Liver (tissue), 9 donors: ENCODE data around the gene NODAL. TPM values are rescaled to one million over a fixed set of nuclear protein-coding genes. Genes with fewer than 3 reads are reported as not detected.
A peak's percentile ranks its signal among the peaks of the same experiment; 100 is the strongest.

Source experiments
- DNase-seq: peaks from one replicate; pipeline ENCODE4 v3.0.0-alpha.2; 2017; ENCODE audit warnings: low spot score
- H3K27ac ChIP-seq, 2 donors: one replicate each; pipeline ENCODE4 v1.7.0; 2013; ENCODE audit warnings: inconsistent platforms in 2 of 2, low read length in 2 of 2, control low read depth in 1 of 2, low read depth in 1 of 2, mild to moderate bottlenecking in 1 of 2
- H3K27me3 ChIP-seq, 4 donors: one replicate each; pipeline versions ENCODE4 v1.6.1 to v1.7.0; 2013; ENCODE audit warnings: low read length in 3 of 4, inconsistent platforms in 1 of 4, mild to moderate bottlenecking in 1 of 4, moderate library complexity in 1 of 4; ENCODE audit not compliant: control insufficient read depth in 4 of 4, insufficient read depth in 4 of 4
- H3K36me3 ChIP-seq, 4 donors: one replicate each; pipeline versions ENCODE4 v1.6.1 to v1.7.0; 2013; ENCODE audit warnings: low read length in 3 of 4, mild to moderate bottlenecking in 3 of 4, low read depth in 1 of 4, moderate library complexity in 1 of 4; ENCODE audit not compliant: control insufficient read depth in 4 of 4, insufficient read depth in 3 of 4
- H3K4me1 ChIP-seq, 4 donors: one replicate each; pipeline versions ENCODE4 v1.6.1 to v1.7.0; 2013; ENCODE audit warnings: low read length in 3 of 4, mild to moderate bottlenecking in 3 of 4, moderate library complexity in 1 of 4; ENCODE audit not compliant: control insufficient read depth in 4 of 4, insufficient read depth in 4 of 4
- H3K4me3 ChIP-seq, 3 donors: one replicate each; pipeline versions ENCODE4 v1.6.1 to v1.7.0; 2013; ENCODE audit warnings: low read length in 3 of 3, control low read depth in 1 of 3, low read depth in 1 of 3, mild to moderate bottlenecking in 1 of 3
- H3K9ac ChIP-seq, 2 donors: one replicate each; pipeline ENCODE4 v1.7.0; 2013; ENCODE audit warnings: low read length in 2 of 2, mild to moderate bottlenecking in 2 of 2, moderate library complexity in 2 of 2, control low read depth in 1 of 2, low read depth in 1 of 2
- H3K9me3 ChIP-seq, 4 donors: one replicate each; pipeline versions ENCODE4 v1.6.1 to v1.7.0; 2013; ENCODE audit warnings: low read length in 3 of 4; ENCODE audit not compliant: control insufficient read depth in 4 of 4
- CTCF ChIP-seq: fragments of 150-350 bp; IDR thresholded peaks from 2 replicates; pipeline ENCODE4 v1.5.1; 2017; ENCODE audit warnings: improper control_type of control experiment, low read depth, low read length; ENCODE audit not compliant: missing input control
- FOXA2 ChIP-seq: IDR thresholded peaks from 2 replicates; pipeline ENCODE4 v1.6.1; 2016; ENCODE audit warnings: antibody characterized with exemption
- GABPA ChIP-seq, 2 donors: IDR thresholded peaks in 1 of 2; conservative IDR thresholded peaks in 1 of 2; 2 replicates each; pipeline ENCODE4 v1.6.1; 2016; ENCODE audit warnings: antibody characterized with exemption in 2 of 2, mild to moderate bottlenecking in 1 of 2, moderate library complexity in 1 of 2
- NR2F2 ChIP-seq: IDR thresholded peaks from 2 replicates; pipeline ENCODE4 v1.6.1; 2016; ENCODE audit warnings: antibody characterized with exemption
- RAD21 ChIP-seq, 2 donors: IDR thresholded peaks; 2 replicates each; pipeline ENCODE4 v1.6.1; 2016; ENCODE audit warnings: antibody characterized with exemption in 2 of 2, mild to moderate bottlenecking in 2 of 2
- REST ChIP-seq: IDR thresholded peaks from 2 replicates; pipeline ENCODE4 v1.6.1; 2016; ENCODE audit warnings: antibody characterized with exemption, mild to moderate bottlenecking
- RXRA ChIP-seq, 2 donors: IDR thresholded peaks; 2 replicates each; pipeline ENCODE4 v1.6.1; 2017 to 2018; ENCODE audit warnings: antibody characterized with exemption in 2 of 2, mild to moderate bottlenecking in 1 of 2
- SP1 ChIP-seq: IDR thresholded peaks from 2 replicates; pipeline ENCODE4 v1.6.1; 2018; ENCODE audit warnings: antibody characterized with exemption, mild to moderate bottlenecking
- TAF1 ChIP-seq: conservative IDR thresholded peaks from 2 replicates; pipeline ENCODE4 v1.6.1; 2016; ENCODE audit warnings: antibody characterized with exemption, mild to moderate bottlenecking
- WGBS: extraction: QIAGEN DNeasy Blood & Tissue Kit; methylation state at CpG from one replicate; pipeline ENCODE4 v1.1.7; 2013; 5-methylcytosine and 5-hydroxymethylcytosine counted together
- polyA plus RNA-seq, 2 donors: library from polyadenylated mRNA; stranded (reverse) in 1 of 2; unstranded in 1 of 2; fragments of 200-250 nt in 1 of 2; fragments of >200 nt in 1 of 2; fragmentation: Nextera tagmentation in 1 of 2; extraction: Ambion mirVana in 1 of 2; gene quantifications; one replicate each; pipeline versions ENCODE4 v1.2.1 to v1.2.3, GENCODE V29; 2013 to 2015
- total RNA-seq, 2 donors: library from RNA; depleted of rRNA; stranded (reverse); fragments of >200 nt; gene quantifications; one replicate each; pipeline ENCODE4 v1.2.3, GENCODE V29; 2014
- donor health status: healthy.
- donor health status: healthy.
- donor health status: healthy.
- donor health status: healthy.
- donor health status: healthy.

Gene NODAL
- total and polyA plus RNA-seq, 4 donors = not detected

- DNase-seq = no peak
- peak within 1 kb of the TSS in 2 of 3 donors; percentile 51 to 52 for H3K4me3 ChIP-seq
- TF ChIP-seq RAD21 (IDR thresholded peaks at IDR 0.05) (peak in 1 of 2 donors; percentile 9), SP1 (no peak), CTCF (peak; percentile 15)
- no peaks in the 10 kb centered on the region for H3K36me3 ChIP-seq
- 3% methylated on average over 110 of the region's 110 CpGs for WGBS
- H3K27me3 ChIP-seq = no peaks in the 10 kb centered on the region
- H3K9me3 ChIP-seq = no peaks in the 10 kb centered on the region
- H3K27ac ChIP-seq = peak within 1 kb of the TSS; percentile 25 to 58
- peaks cover 0 to 28% (median 4%) of the 10 kb centered on the region in 4 donors for H3K4me1 ChIP-seq
- H3K9ac ChIP-seq = no peak within 1 kb of the TSS
Observed at GRCh38 chr10:70478191-70479164, 37.0 kb upstream of the NODAL start, which contains the start of gene PALD1. Gene PALD1, plus strand, starts transcription at chr10:70478767. Its CDS starts 47,185 bp downstream, at chr10:70525952.

GRCh38 chr10:70477661-70478162 lies 36.2 kb upstream of the NODAL start:
- no peak overlapping the region for H3K9ac ChIP-seq
- peaks cover 0 to 26% (median 4%) of the 10 kb centered on the region in 4 donors for H3K4me1 ChIP-seq
- no peaks in the 10 kb centered on the region for H3K27me3 ChIP-seq
- no peaks in the 10 kb centered on the region for H3K36me3 ChIP-seq
- DNase-seq = no peak
- H3K4me3 ChIP-seq = no peak overlapping the region
- peak overlapping the region; percentile 25 to 54 for H3K27ac ChIP-seq
- 15% methylated on average over 27 of the region's 27 CpGs for WGBS
- no peak for TF ChIP-seq GABPA (IDR thresholded peaks at IDR 0.05 in 1 of 2, conservative IDR thresholded peaks at IDR 0.05 in 1 of 2)
- TF ChIP-seq RXRA (IDR thresholded peaks at IDR 0.05) = no peak
- no peak for TF ChIP-seq CTCF
- no peak for TF ChIP-seq NR2F2
- no peak for TF ChIP-seq RAD21 (IDR thresholded peaks at IDR 0.05)
- no peak for TF ChIP-seq REST
- no peak for TF ChIP-seq TAF1
- no peak for TF ChIP-seq FOXA2
- H3K9me3 ChIP-seq = no peaks in the 10 kb centered on the region
